GM19023 (cell line): Measurements from ENCODE around the gene PITPNM3.

Source experiments
- ATAC-seq: cut with Tn5 transposase; IDR thresholded peaks from one replicate; pipeline ENCODE4 v1.9.1; 2021; ENCODE audit warnings: mild to moderate bottlenecking, moderate library complexity; ENCODE audit not compliant: unreplicated experiment

The PITPNM3 gene

DNA sequence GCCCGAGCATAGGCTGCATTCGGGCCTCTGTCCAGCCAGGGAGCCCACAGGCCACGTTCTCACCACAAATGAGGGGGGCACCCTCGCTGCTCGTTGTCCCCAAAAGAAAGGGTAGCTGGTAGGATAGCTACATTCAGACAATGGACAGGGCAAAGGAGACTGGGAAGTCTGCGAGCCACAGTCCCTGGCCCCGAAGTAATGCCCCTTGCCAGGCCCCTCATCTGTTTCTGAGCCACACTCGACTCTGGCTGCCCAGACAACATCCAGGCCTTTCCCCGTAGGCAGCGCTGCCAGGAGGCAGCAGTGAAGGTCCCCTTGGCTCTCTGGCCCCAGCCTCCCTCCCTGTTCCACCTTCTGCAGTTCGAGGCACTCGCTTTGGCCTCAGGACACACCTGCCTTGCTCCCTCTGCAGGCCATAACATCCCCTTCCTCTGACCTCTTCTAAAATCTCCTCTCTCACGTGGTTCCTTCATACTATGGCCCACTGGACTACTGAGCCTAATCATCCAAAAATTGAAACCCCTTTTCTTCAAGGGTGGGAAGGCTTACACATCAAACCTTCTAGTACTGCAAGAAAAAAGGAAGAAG is 133.6 kb downstream of the PITPNM3 start:
- ATAC-seq: no peak

DNA sequence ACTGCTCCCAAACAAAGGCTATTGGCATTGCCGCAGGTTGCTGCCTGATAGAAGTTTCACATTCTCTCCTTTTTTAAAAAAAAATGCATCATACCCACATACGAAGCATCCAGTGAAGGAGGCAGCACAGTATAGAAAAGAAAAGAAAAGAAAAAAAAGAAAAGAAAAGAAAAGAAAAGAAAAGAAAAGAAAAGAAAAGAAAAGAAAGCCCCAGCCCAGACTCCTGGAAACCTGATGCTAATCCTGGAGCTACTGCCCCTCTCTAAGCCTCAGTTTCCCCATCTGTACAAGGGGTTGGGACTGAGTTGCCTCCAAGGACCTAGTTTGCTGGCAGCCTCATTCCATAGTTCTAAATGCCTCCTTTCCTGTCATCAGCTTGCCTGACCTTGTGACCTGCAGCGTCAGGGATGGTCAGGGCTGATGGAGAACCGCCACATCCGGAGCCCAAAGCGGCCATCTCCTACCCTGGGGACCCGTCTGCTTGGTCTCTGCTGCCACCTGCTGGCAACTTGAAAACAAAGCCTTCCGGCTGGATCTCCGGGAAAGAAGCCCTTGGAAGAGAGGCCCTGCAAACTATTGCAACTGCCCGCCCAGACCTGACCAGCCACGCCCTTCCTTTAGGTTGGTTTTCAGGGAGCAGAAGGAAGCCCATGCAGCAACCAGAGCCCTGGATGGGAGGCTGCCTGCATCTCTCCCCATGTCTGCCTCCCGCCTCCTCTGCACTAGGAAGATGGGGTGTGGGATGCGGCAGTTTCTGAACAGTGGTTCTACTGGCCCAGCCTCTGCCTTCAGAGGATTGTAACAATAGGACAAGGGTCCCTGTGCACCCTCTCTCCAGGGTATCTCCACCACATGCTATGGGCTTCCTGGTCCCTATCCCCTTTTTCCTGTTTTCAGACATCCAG is 134.4 kb downstream of the PITPNM3 start:
- ATAC-seq: no peak

DNA sequence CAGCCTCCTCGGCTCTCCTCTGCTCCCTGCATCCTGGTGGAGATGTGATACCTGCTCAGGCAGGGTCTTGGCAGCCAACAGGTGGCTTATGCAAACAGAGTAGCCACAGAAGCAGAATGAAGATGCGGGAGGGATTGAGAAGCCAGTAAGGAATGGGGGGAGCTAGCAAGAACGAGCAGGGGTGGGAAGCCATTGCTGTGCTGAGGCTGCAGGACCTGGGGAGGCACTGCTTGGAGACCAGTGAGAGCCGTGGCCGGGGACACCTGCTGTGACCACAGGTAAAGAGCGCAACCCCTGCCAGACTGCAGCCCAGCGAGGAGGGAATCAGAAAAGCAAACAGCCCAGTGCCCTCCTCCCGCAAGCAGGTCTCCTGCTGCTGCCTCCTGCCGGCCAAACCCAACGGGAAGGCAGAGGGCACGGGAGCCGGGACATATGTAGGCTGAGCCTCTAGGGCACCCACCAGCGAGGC is 136.1 kb downstream of the PITPNM3 start:
- no peak for ATAC-seq

DNA sequence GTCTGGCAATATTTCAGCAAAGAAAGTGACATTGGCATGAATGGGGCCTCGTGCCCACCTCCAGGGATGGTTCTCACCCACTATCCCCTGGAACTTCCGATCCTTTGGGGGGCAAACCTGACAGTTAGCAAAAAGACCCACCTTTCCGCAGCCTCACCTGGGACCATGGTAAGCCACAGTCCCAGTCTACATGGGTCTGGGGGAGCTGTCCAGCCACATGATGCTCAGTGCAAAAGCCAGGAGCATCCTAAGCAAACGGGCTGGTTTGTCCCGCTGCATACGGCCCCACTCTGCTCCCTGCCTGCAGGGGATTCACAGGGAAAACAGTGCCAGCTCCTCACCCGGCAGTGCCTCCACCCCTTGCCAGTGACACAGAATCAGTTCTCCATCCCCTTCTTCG is 140.7 kb downstream of the PITPNM3 start:
- ATAC-seq: no peak

DNA sequence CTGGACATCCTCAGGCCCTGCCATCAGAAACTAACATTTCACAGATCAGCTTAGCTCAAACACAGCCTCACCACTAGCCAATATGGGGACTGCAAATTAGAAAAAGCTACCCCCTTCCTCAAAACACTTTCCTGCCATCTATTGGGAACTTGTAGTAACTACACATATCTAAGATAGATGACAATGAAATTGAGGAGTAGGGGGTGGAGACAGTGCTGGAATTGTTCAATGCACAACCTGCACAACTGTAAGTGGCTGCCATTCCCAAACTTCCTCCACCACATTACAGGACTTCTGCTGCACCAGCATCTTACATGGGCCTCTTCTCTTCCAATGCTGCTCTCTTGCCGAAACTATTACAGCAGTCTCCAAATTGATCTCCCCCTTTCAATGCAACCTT is 143.3 kb downstream of the PITPNM3 start:
- ATAC-seq: no peak

DNA sequence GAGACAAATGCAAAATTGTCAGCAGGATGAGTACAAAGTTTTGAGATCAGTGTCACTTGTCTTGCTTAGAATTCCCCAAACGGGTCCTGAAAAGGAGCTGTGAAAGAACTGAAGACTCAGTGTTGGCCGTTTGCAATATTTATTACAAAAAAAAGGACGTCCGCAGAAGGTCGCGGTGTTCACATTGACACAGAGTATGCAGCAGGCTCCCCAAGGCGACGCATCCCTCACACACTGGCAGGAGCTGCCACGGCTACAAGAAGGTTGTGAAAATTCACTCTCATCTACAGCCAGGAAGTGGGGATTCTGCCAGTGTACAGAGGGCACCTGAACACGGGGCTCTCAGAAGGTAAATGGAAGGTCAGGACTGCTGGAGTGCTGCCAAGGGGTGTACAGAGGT is 147.6 kb downstream of the PITPNM3 start:
- no peak for ATAC-seq

DNA sequence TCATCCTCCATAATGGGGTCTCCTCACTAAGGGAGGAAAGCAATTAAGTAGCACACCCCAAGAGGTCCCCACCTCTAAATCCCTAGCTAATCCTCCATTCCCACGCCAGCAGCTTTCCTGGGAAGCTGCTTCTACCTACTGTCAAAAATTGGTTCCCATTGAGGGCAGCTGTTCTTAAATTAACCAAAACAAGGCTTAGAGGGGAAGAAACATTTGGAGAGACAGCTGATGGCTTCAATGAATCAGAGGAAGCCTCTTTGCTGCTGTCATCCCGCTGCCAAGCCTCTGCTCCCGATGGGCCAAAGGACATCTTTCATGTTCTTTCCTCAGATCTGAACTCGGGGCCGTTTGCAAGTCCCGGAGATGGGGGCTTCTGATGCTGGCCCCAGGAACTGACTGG is 148.1 kb downstream of the PITPNM3 start:
- ATAC-seq: no peak

DNA sequence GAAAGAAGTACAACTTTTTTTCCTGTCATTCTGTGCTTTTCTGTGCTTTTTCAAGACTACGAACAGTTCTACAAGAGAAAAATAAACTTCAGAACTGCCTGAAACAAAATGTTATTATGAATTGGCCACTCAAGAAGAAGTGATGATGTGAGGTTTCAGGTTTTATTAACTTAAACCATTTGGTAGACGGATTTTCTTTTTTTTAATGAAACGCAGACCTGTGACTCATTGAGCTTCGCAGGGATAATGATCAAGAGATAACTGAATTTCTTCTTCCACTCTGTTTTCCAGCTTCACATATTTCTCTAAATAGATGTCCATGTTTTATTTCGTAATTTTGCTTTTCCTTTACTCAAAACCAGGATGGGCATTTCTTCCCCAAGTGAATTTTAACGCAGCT is 154.1 kb downstream of the PITPNM3 start:
- ATAC-seq: no peak
